Mucosa of descending colon (tissue), 3 donors: Measurements from ENCODE around the gene SPC25. TPM values are rescaled to one million over a fixed set of nuclear protein-coding genes. Genes with fewer than 3 reads are reported as not detected.

Experiments used
- ATAC-seq: fragments of 200-7000 bp; cut with Tn5 transposase; one replicate; pipeline ENCODE4 v1.9.1; 2020; ENCODE audit warnings: mild to moderate bottlenecking, moderate library complexity
- DNase-seq, 3 donors: peaks; one replicate each; pipeline ENCODE4 v3.0.0-alpha.2; 2020
- H3K36me3 ChIP-seq: fragments of 200-600 bp; one replicate; pipeline ENCODE4 v1.8.0; 2021; ENCODE audit warnings: low read depth, mild to moderate bottlenecking
- H3K4me1 ChIP-seq: fragments of 200-600 bp; one replicate; pipeline ENCODE4 v1.8.0; 2021; ENCODE audit warnings: low read depth, mild to moderate bottlenecking
- H3K4me3 ChIP-seq: fragments of 200-600 bp; one replicate; pipeline ENCODE4 v1.8.0; 2021; ENCODE audit warnings: mild to moderate bottlenecking
- H3K9me3 ChIP-seq: fragments of 200-600 bp; one replicate; pipeline ENCODE4 v1.8.0; 2021; ENCODE audit warnings: mild to moderate bottlenecking
- CTCF ChIP-seq: fragments of 200-600 bp; IDR thresholded peaks from one replicate; pipeline ENCODE4 v1.8.0; 2022; ENCODE audit warnings: antibody characterized with exemption, mild to moderate bottlenecking
- intact Hi-C, 2 donors: fragments of 100-400 bp; cut with DNase I in 1 of 2; cut with micrococcal nuclease in 1 of 2; formaldehyde crosslinking; loops; one replicate each; pipeline versions ENCODE4 v1.11.0 to v1.11.1; 2022; cut with DNase I, micrococcal nuclease
- total RNA-seq, 3 donors: library from RNA; stranded (reverse); fragmentation: NEBNext Ultra II Directional in 2 of 3; extraction: Animal tissue kit (Norgen Biotek cat#: 25700) in 2 of 3; gene quantifications; one replicate each; pipeline versions ENCODE4 v1.2.1 to v1.2.4, GENCODE V29; 2021 to 2023
- donor health status: DM: no; HTN: no; CAD: no; lungs with moderate emphysema.
- donor health status: DM: no; HTN: no; CAD: no.
- donor health status: DM: no; HTN: yes; CAD: no.

The SPC25 gene
- total RNA-seq, 3 donors from 2014 or later, result 0.66 to 6.7 (median 2.5) TPM

GRCh38 chr2:168897449-168897848, 7.2 kb upstream of the SPC25 start:
- no peak for DNase-seq

GRCh38 chr2:168896783-168897182, 6.6 kb upstream of the SPC25 start:
- no peak for DNase-seq

More at GRCh38 chr2:168897449-168897848, 7.2 kb upstream of the SPC25 start:
- H3K9me3 ChIP-seq, result no peaks in the 10 kb centered on the region
- no peaks in the 10 kb centered on the region for H3K36me3 ChIP-seq
- H3K4me1 ChIP-seq, result no peaks in the 10 kb centered on the region
- H3K4me3 ChIP-seq, result no peak overlapping the region
- TF ChIP-seq CTCF, result no peak
- ATAC-seq, result no peak
- intact Hi-C loops, result no loop called here

GRCh38 chr2:168895771-168896170, 5.5 kb upstream of the SPC25 start:
- no peak for ATAC-seq
- intact Hi-C loops, result no loop called here
- no peak for TF ChIP-seq CTCF
- no peak for DNase-seq
- Histone ChIP-seq H3K4me1 (no peaks in the 10 kb centered on the region), H3K9me3 (no peaks in the 10 kb centered on the region), H3K36me3 (no peaks in the 10 kb centered on the region), H3K4me3 (no peak overlapping the region)

More at GRCh38 chr2:168896783-168897182, 6.6 kb upstream of the SPC25 start:
- Histone ChIP-seq H3K9me3 (no peaks in the 10 kb centered on the region), H3K4me3 (no peak overlapping the region), H3K36me3 (no peaks in the 10 kb centered on the region), H3K4me1 (no peaks in the 10 kb centered on the region)
- no peak for TF ChIP-seq CTCF
- no peak for ATAC-seq
- intact Hi-C loops, result no loop called here

GRCh38 chr2:168894720-168895119, 4.5 kb upstream of the SPC25 start:
- intact Hi-C loops, result no loop called here
- ATAC-seq (no peak), DNase-seq (no peak)
- TF ChIP-seq CTCF, result no peak
- Histone ChIP-seq H3K9me3 (no peaks in the 10 kb centered on the region), H3K36me3 (no peaks in the 10 kb centered on the region), H3K4me1 (peaks cover 3% of the 10 kb centered on the region), H3K4me3 (no peak overlapping the region)

- no peak for TF ChIP-seq CTCF
- peaks cover 6% of the 10 kb centered on the region for H3K4me1 ChIP-seq
- DNase-seq, result no peak
- H3K4me3 ChIP-seq, result no peak overlapping the region
- H3K36me3 ChIP-seq, result no peaks in the 10 kb centered on the region
- no peaks in the 10 kb centered on the region for H3K9me3 ChIP-seq
- intact Hi-C loops, result no loop called here
- no peak for ATAC-seq
Measured at GRCh38 chr2:168894101-168894500, 3.9 kb upstream of the SPC25 start.

GRCh38 chr2:168892327-168892726, 2.1 kb upstream of the SPC25 start:
- DNase-seq (no peak), ATAC-seq (no peak)
- Histone ChIP-seq H3K9me3 (no peaks in the 10 kb centered on the region), H3K4me3 (no peak overlapping the region), H3K36me3 (no peaks in the 10 kb centered on the region), H3K4me1 (peaks cover 6% of the 10 kb centered on the region)
- intact Hi-C loops, result no loop called here
- no peak for TF ChIP-seq CTCF
